Activated T-cell treated with anti-CD3 and anti-CD28 coated beads for 48 hours (primary cell): Measurements from ENCODE around the gene CHIC2.
"Not testable (repeated sequence)": the region's sequence is repeated elsewhere in the genome, so short reads cannot be mapped to it uniquely, and the experiment has no call there.

Experiments
- DNase-seq: peaks from one replicate; pipeline ENCODE4 v3.0.0-alpha.2; 2020; ENCODE audit warnings: low read depth

The CHIC2 gene

DNA sequence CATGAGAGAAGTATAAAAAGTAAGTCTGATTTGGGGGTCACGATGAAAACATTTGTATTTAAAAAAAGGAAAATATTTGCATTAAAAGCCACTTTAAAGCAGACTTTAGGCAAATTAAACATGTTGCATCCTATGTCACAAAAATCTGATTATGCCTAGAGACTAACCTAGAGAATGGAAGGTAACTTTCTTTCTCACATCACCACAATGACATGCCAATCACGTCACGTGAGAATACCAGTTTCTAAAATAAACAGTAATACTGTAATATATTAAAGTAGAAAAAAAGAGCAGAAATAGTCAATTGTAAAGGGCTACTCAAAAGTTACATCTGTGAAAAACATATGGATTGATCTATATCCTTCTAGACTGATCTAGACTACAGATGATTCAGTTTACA is 3.3 kb downstream of the CHIC2 start:
- DNase-seq: no peak

- no peak for DNase-seq
These were observed 4.3 kb downstream of the CHIC2 start for GRCh38 chr4:54060116-54060515.

DNA sequence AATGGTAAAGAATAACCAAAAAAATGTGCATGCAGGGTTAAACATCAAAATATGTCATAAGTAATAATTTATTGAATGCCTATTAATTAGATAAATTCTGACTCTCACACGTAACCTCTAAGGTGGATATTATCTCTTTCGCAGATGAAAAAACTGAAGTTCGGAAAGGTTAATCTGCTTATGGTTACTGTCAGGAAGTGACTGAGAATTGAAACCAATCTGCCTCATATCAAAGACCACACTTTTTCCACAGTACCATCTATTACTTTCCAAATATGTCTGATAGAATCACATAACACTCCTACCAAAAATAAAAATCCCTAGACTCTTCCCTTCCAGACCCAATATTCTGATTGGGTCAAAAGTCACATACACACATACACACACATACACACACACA is 6.2 kb downstream of the CHIC2 start:
- no peak for DNase-seq

DNA sequence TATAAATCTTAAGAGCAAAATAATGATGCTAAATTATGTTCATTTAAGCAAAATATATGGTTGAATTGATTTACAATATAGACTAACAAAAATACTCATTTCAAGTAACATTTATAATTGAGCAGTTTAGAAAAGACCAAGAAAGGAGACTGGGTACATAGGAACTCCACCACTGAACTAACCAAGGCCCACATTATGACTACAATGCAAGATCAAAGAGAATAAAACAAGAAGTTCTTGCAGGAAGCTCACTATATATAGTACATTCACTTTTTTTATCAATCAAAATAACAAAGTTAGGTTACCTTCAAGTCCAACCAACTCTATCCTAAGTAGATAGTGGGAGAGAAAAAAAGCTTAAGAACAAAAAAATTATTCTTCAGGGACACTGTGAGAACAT is 8.0 kb downstream of the CHIC2 start:
- no peak for DNase-seq

- no peak for DNase-seq
These were observed 8.9 kb downstream of the CHIC2 start for GRCh38 chr4:54055494-54055893.

DNA sequence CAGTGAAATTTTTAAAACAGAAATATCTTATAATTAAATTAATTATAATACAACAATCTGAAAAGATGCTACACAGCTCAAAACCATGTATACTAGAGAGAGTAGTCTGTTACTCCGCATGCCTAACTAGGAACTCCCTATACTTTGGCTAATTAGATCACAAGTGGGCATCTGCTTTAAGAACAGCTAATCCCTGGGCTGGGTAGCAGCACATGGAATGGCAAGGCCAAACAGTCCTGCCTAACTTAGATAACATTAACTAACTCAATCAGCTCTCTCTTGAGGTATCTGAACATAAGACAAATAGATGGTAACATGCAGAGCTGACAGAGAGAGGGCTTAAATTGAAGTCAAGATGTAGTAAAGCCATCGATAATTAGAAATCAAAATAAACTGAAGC is 9.9 kb downstream of the CHIC2 start:
- no peak for DNase-seq

DNA sequence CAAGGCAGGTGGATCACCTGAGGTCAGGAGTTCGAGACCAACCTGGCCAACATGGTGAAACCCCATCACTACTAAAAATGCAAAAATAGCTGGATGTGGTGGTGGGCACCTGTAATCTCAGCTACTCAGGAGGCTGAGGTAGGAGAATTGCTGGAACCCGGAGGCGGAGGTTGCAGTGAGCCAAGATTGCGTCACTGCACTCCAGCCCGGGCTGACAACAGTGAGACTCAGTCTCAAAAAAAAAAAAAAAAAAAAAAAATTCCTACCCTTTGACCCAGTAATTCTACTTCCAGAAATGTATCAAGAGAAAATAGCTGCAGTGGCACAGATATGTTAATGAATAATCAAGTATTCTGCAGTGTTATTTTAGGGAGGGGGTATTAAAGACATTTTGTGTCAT is 11.1 kb downstream of the CHIC2 start:
- DNase-seq: not testable (repeated sequence)

GRCh38 chr4:54050214-54050904 is 14.0 kb downstream of the CHIC2 start:
- no peak for DNase-seq

DNA sequence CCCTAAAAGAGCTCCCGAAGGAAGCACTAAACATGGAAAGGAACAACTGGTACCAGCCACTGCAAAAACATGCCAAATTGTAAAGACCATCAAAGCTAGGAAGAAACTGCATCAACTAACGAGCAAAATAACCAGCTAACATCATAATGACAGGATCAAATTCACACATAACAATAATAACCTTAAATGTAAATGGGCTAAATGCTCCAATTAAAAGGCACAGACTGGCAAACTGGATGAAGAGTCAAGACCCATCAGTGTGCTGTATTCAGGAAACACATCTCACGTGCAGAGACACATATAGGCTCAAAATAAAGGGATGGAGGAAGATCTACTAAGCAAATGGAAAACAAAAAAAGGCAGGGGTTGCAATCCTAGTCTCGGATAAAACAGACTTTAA is 20.8 kb downstream of the CHIC2 start:
- not testable (repeated sequence) for DNase-seq

- no peak for DNase-seq
These were observed 22.5 kb downstream of the CHIC2 start for GRCh38 chr4:54041933-54042332.

- DNase-seq: no peak
These were observed 23.3 kb downstream of the CHIC2 start for GRCh38 chr4:54041100-54041499.

GRCh38 chr4:54038056-54038455 is 26.3 kb downstream of the CHIC2 start:
- DNase-seq: no peak

GRCh38 chr4:54036184-54036583 is 28.2 kb downstream of the CHIC2 start:
- no peak for DNase-seq

- no peak for DNase-seq
These were observed 31.8 kb downstream of the CHIC2 start for GRCh38 chr4:54032558-54033135.

- no peak for DNase-seq
These were observed 37.1 kb downstream of the CHIC2 start for GRCh38 chr4:54027311-54027710.

DNA sequence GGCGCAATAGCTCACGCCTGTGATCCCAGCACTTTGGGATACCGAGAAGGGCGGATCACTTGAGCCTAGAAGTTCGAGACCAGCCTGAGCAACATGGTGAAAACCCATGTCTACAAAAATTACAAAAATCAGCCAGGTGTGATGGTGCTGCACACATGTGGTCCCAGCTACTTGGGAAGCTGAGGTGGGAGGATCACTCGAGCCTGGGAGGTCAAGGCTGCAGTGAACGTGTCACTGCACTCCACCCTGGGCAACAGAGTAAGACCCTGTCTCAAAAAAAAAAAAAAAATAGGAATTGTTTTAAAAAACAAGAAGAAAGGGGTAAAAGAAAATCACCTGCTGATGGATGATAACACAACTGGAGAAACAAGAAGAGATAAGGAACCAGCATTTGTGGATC is 38.8 kb downstream of the CHIC2 start:
- DNase-seq: no peak

DNA sequence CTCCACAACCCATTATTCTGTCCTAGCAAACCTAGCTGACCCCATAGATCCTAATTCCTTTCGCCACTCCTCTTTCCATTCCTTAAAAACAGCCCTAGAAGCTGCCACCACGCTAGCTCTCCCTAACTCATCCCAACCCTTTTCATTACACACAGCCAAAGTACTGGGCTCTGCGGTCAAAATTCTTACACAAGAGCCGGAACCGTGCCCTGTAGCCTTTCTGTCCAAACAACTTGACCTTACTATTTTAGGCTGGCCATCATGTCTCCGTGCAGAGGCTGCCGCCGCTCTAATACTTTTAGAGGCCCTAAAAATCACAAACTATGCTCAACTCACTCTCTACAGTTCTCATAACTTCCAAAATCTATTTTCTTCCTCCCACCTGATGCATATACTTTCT is 41.4 kb downstream of the CHIC2 start:
- not testable (repeated sequence) for DNase-seq

DNA sequence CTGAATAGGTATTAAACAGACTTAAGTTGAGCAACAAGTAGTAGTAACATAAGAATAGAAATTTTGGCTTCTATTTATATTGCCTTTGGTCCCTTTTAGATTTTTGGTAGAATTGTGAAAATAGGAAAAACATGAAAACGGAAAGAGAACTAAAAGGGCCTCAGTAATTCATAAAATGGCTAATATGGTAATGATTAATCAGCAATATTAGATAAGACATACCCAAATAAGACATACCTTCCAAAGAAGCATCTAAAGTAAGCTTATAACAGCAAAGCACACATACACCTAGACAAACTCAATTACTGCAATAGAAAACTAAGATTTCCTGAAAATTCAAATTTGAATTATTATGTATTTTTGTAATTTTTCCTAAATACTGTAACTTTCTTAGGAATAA is 46.4 kb downstream of the CHIC2 start:
- DNase-seq: no peak

DNA sequence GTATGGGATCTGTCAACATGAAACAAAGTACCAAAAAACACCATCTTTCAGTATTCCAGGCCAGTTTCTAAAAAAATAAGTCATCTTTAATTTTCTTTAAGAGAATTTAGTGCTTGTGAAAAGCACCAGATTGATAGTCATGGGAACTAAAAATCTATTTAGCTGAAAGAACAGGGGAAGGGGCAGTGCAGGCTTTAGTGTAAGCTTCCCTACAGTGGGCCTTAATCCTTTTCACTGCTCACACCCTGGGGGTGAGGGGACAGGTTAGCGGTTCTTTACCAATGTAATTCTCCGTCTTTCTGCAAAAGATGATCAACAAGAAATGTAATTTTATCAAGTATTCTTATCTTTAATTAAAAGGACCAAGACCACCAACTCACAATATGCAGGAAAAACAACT is 47.1 kb downstream of the CHIC2 start:
- no peak for DNase-seq

GRCh38 chr4:54016504-54016903 is 47.9 kb downstream of the CHIC2 start:
- DNase-seq: no peak

- no peak for DNase-seq
These were observed 48.9 kb downstream of the CHIC2 start for GRCh38 chr4:54015423-54016030.

- no peak for DNase-seq
These were observed 49.7 kb downstream of the CHIC2 start for GRCh38 chr4:54014666-54015160.

- no peak for DNase-seq
These were observed 53.2 kb downstream of the CHIC2 start for GRCh38 chr4:54011201-54011600.

GRCh38 chr4:54006755-54007154 is 57.6 kb downstream of the CHIC2 start:
- no peak for DNase-seq
